Upper lobe of right lung (tissue), 1 donor: ENCODE results near the gene SLITRK5. TPM values are rescaled to one million over a fixed set of nuclear protein-coding genes. Genes with fewer than 3 reads are reported as not detected.

ENCODE experiments used
- ATAC-seq: fragments of 200-7000 bp; cut with Tn5 transposase; one replicate; pipeline ENCODE4 v1.9.1; 2020; ENCODE audit warnings: mild to moderate bottlenecking, moderate library complexity
- DNase-seq: peaks from one replicate; pipeline ENCODE4 v3.0.0-alpha.2; 2020
- H3K27ac ChIP-seq: fragments of 200-600 bp; one replicate; pipeline ENCODE4 v1.8.0; 2022
- H3K27me3 ChIP-seq: fragments of 200-600 bp; one replicate; pipeline ENCODE4 v1.8.0; 2022; ENCODE audit warnings: mild to moderate bottlenecking
- H3K36me3 ChIP-seq: fragments of 200-600 bp; one replicate; pipeline ENCODE4 v1.8.0; 2022
- H3K4me1 ChIP-seq: fragments of 200-600 bp; one replicate; pipeline ENCODE4 v1.8.0; 2022
- H3K4me3 ChIP-seq: fragments of 200-600 bp; one replicate; pipeline ENCODE4 v1.8.0; 2022; ENCODE audit warnings: mild to moderate bottlenecking
- H3K9me3 ChIP-seq: fragments of 200-600 bp; one replicate; pipeline ENCODE4 v1.8.0; 2022
- intact Hi-C: fragments of 100-400 bp; cut with DNase I; formaldehyde crosslinking; loops from one replicate; pipeline ENCODE4 v1.11.0; 2022
- total RNA-seq: library from RNA; stranded (reverse); fragmentation: NEBNext Ultra II Directional; extraction: Animal tissue kit (Norgen Biotek cat#: 25700); gene quantifications from one replicate; pipeline ENCODE4 v1.2.1, GENCODE V29; 2021
- TF ChIP-seq, protein P1 (sequence below): fragments of 200-600 bp; IDR thresholded peaks from one replicate; pipeline ENCODE4 v1.8.0; 2022; ENCODE audit warnings: antibody characterized with exemption
- donor health status: DM: no; HTN: yes; CAD: no; lungs with severe emphysema.

Gene SLITRK5
- total RNA-seq, 1 donor from 2014 or later, result 0.09 TPM

GRCh38 chr13:87667686-87668085, 3.5 kb upstream of the SLITRK5 start:
- no peaks in the 10 kb centered on the region for H3K36me3 ChIP-seq
- H3K27me3 ChIP-seq, result peaks cover 22% of the 10 kb centered on the region
- H3K9me3 ChIP-seq, result no peaks in the 10 kb centered on the region
- intact Hi-C loops, result no loop called here
- H3K4me3 ChIP-seq, result no peak overlapping the region
- TF ChIP-seq, protein P1, sequence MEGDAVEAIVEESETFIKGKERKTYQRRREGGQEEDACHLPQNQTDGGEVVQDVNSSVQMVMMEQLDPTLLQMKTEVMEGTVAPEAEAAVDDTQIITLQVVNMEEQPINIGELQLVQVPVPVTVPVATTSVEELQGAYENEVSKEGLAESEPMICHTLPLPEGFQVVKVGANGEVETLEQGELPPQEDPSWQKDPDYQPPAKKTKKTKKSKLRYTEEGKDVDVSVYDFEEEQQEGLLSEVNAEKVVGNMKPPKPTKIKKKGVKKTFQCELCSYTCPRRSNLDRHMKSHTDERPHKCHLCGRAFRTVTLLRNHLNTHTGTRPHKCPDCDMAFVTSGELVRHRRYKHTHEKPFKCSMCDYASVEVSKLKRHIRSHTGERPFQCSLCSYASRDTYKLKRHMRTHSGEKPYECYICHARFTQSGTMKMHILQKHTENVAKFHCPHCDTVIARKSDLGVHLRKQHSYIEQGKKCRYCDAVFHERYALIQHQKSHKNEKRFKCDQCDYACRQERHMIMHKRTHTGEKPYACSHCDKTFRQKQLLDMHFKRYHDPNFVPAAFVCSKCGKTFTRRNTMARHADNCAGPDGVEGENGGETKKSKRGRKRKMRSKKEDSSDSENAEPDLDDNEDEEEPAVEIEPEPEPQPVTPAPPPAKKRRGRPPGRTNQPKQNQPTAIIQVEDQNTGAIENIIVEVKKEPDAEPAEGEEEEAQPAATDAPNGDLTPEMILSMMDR, result no peak
- peaks cover 10% of the 10 kb centered on the region for H3K4me1 ChIP-seq
- ATAC-seq, result no peak
- H3K27ac ChIP-seq, result no peak overlapping the region
- DNase-seq, result no peak

- TF ChIP-seq, protein P1, result peak; percentile 31
- Histone ChIP-seq H3K4me3 (no peak overlapping the region), H3K9me3 (no peaks in the 10 kb centered on the region)
Measured at GRCh38 chr13:87669379-87669978, 1.7 kb upstream of the SLITRK5 start.

DNA sequence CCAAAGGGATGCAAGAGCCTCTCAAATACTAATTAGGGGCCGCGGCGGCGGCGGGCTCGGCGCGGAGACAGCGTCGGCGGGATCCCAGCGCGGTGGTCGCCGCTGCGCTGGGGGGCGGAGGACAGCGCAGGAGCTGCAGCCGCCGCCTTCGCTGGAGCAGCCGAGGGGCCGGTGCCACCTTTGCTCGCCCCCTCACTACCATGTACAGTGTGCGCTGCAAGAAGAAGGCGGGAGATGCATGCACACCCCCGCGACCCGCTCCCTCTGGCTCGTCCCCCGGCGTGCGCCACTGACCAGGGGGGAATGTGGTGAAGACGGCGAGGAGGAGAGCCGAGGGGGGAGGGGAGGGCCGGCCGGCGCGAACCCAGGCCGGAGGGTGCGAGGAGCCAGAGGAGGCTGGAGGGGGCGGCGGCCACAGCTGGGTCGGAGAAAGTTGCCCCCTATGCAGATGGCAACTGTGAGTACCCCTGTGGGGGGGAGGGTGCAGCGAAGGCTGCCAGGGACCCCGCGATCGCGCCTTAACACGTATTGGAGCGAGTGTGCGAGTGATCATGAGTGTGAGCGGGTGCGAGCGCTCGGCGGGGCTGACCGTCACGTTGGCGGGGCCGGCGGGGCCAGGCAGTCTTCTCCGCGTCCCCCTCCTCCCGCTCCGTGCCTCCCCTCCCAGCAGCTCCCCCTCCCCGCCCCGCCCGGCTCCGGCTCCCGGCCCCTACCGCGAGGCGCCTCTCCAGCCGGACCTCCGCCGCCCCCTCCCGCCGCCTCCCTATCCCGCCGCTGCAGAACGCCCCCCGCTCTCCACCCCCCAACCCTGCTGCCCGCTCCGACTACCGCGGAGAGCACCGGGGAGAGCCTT, 808 bp downstream of the SLITRK5 start:
- TF ChIP-seq, protein P1, result no peak
- Histone ChIP-seq H3K27ac (no peak overlapping the region), H3K36me3 (no peaks in the 10 kb centered on the region), H3K9me3 (no peaks in the 10 kb centered on the region), H3K4me1 (peaks cover 11% of the 10 kb centered on the region), H3K4me3 (peak overlapping the region; percentile 52), H3K27me3 (peaks cover 62% of the 10 kb centered on the region)
- DNase-seq, result peak; percentile 64
- peak; percentile 20 for ATAC-seq
- intact Hi-C loops, result no loop called here

More at GRCh38 chr13:87669379-87669978, 1.7 kb upstream of the SLITRK5 start:
- intact Hi-C loops, result no loop called here
- no peak for DNase-seq
- no peak for ATAC-seq
- H3K4me1 ChIP-seq, result peaks cover 10% of the 10 kb centered on the region
- H3K27me3 ChIP-seq, result peaks cover 37% of the 10 kb centered on the region
- no peak overlapping the region for H3K27ac ChIP-seq
- H3K36me3 ChIP-seq, result no peaks in the 10 kb centered on the region

- Histone ChIP-seq H3K27me3 (peaks cover 61% of the 10 kb centered on the region), H3K27ac (no peak overlapping the region), H3K9me3 (no peaks in the 10 kb centered on the region), H3K36me3 (no peaks in the 10 kb centered on the region), H3K4me1 (peaks cover 23% of the 10 kb centered on the region), H3K4me3 (no peak overlapping the region)
- intact Hi-C loops, result no loop called here
- ATAC-seq (no peak), DNase-seq (no peak)
- TF ChIP-seq, protein P1, result no peak
Measured at GRCh38 chr13:87674247-87674738, 3.1 kb downstream of the SLITRK5 start.

GRCh38 chr13:87675851-87676250, 4.7 kb downstream of the SLITRK5 start:
- Histone ChIP-seq H3K36me3 (no peaks in the 10 kb centered on the region), H3K9me3 (no peaks in the 10 kb centered on the region), H3K4me3 (no peak overlapping the region), H3K4me1 (peaks cover 23% of the 10 kb centered on the region), H3K27me3 (peaks cover 61% of the 10 kb centered on the region), H3K27ac (no peak overlapping the region)
- TF ChIP-seq, protein P1, result no peak
- intact Hi-C loops, result no loop called here
- DNase-seq, result no peak
- ATAC-seq, result no peak
